Superior temporal gyrus (tissue), 1 donor: ENCODE data around the gene REPS2.
"Not testable (repeated sequence)": the region's sequence is repeated elsewhere in the genome, so short reads cannot be mapped to it uniquely, and the experiment has no call there.

Experiments
- DNase-seq: peaks from one replicate; pipeline ENCODE4 v3.0.0-alpha.2; 2016; ENCODE audit errors: extremely low spot score

Gene REPS2

DNA sequence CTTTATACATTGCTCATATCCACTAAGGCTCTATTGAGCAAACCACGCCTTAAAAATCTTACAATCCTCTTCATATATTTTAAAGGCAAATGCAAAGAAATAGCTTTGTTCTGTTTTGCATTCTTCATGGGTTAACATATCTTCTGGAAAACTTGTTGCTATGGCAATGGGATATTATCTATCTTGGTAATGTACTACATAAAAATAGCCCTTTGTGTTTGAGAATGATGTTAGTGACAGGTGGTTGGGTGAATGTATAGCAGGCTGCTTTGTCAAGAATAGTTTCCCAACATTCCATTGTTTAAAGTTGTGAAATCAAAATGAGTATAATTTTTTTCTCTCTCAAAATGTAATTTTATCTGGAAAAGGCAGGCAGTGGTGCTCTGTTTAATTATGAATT is 16.8 kb downstream of the REPS2 start:
- DNase-seq: no peak

- not testable (repeated sequence) for DNase-seq
These were observed 18.5 kb downstream of the REPS2 start for GRCh38 chrX:16964976-16965375.

DNA sequence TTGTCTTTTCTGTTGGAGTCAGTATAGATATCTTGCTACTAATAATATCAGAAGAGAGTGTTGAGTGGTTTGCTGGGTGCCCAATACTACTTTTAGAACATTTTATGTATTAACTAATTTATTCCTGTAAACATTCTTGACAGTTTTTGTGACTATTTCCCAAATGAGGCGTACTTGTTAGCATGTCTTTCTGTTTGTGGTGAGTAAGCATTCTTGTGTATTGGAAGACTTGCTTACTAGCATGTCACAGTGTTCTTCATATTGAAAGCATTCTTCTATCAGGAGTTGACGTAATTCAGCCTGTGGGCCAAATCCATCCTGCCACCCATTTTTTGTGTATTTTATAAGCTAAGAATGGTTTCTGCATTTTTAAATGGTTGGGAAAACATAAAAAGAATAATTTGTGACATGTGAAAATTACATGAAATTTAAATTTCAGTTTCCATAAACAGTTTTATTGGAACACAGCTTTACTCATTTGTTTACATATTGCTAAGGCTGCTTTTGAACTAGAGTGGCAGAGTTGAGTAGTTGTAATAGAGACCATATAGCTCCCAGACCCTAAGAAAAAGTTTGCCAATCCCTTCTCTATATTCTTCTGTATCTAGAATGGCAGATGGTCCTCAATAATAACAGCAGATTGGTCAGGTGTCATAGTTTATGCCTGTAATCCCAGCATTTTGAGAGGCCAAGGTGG is 20.4 kb downstream of the REPS2 start:
- peak; percentile 58 for DNase-seq

GRCh38 chrX:16968753-16969152 is 22.3 kb downstream of the REPS2 start:
- DNase-seq: not testable (repeated sequence)

DNA sequence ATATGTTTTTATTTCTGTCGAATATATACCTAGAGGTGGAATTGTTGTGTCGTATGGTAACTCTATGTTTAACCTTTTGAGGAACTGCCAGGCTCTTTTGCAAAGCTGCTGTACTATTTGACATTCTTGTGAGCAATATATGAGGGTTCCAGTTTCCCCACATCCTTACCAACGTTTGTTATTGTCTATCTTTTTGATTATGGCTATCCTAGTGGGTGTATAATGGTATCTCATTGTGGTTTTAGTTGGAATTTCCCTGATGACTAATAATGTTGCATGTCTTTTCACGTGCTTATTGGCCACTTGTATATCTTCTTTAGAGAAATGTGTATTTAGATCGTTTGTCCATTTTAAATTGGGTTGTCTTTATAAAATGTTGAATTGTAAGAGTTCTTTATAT is 24.5 kb downstream of the REPS2 start:
- no peak for DNase-seq

GRCh38 chrX:16971694-16972093 is 25.2 kb downstream of the REPS2 start:
- DNase-seq: no peak

DNA sequence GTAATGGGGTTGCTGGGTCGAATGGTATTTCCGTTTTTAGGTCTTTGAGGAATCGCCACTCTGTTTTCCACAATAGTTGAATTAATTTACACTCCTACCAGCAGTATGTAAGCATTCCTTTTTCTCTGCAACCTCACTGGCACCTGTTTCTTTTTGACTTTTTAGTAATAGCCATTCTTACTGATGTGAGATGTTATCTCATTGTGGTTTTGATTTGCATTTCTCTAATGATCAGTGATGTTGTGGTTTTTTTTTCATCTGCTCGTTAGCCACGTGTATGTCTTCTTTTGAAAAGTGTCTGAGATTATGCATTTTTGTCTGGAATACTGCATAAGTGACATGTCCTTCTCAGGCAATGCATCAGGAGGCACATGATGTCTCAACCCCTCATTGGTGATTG is 28.8 kb downstream of the REPS2 start:
- DNase-seq: no peak

GRCh38 chrX:16977771-16978170 is 31.3 kb downstream of the REPS2 start:
- DNase-seq: no peak

DNA sequence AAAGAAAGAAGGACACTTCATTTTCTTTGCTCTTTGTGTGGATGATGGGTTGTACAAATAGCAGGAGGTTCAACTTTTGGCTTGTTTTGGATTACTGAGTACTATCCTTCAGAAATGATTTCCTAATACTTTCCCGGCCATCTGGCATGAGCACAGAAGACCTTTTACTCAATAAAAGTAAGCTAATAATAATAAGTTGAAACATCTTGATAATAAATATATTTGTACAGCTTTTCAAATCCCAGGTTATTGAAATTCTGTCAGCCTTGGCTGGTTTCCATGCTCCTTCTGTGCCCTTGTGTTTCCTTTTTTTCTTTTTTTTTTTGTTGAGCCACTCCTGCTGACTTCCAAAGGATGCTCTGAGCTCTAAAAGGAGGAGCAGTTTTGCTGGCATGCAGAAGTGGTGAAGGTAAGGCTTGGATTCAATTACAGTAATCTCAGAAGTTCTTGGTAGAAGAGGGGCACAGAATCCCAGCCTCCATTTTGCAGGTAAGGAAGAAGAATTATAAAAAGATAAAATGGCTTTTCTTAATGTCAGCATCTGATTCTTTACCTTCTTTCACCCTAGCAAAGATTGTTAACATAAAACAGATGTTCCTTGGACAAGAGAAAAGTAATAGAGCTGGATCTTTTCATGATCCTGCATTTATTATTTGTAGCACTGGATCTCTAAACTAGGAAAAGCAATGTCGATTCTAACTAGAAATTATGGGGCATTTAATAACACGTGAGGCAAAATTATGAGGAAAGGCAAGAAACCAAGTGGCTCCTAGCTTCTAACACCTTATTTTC is 31.9 kb downstream of the REPS2 start:
- DNase-seq: no peak

GRCh38 chrX:16979226-16979625 is 32.8 kb downstream of the REPS2 start:
- DNase-seq: no peak

DNA sequence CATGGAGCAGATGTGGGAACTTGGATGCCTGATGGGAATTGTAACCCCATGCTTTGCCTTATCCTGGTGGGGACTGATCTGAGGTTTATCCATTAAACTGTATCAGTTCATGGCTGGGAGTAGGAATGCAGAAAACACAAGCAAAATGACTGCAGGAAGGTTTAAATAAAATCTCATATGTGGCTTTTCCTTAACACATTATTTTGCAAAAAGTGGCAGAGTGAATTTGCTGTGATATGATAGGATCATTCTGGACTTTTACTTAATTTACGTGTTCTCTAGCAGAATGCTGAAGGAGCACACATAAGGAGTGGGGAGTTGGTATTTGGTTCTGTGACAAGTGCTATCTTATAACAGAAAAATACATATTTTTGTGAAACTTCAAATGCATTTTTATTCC is 34.8 kb downstream of the REPS2 start:
- DNase-seq: no peak

DNA sequence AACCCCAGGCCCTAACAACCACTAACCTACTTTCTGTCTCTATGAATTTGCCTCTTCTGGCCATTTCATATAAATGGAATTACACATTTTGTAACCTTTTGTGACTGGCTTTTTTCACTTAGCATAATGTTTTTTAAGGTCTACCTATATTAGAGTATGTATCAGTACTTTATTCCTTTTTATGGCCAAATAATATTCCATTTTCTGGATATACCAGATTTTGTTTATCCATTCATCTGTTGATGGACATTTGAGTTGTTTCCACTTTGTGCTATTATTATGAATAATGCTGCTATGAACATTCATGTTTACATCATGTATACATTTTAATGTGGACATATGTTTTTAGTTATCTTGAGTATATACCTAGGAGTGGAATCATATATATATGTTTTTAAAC is 35.5 kb downstream of the REPS2 start:
- no peak for DNase-seq

GRCh38 chrX:16983051-16983450 is 36.6 kb downstream of the REPS2 start:
- DNase-seq: no peak

DNA sequence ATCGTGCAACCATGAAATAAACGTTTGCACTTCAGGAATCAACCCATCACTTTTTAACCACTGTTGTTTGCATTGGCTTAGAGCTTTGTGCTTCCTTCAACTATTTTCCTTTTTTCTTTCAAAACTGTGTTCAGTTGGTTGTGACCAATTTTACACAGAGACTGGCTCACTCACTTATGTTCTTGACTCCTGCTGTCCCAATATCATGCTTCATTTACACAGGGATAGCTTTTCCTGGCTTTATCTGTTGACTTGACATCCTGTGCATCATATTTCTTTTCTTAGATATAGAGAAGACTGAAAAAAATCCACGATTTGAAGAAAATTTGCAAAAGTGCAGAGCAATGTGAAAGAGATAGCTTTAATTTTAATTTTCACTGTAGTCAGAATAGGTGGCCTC is 38.8 kb downstream of the REPS2 start:
- DNase-seq: no peak

- DNase-seq: no peak
These were observed 39.7 kb downstream of the REPS2 start for GRCh38 chrX:16986169-16986568.

- DNase-seq: no peak
These were observed 43.3 kb downstream of the REPS2 start for GRCh38 chrX:16989750-16990149.

- DNase-seq: no peak
These were observed 44.4 kb downstream of the REPS2 start for GRCh38 chrX:16990839-16991238.

DNA sequence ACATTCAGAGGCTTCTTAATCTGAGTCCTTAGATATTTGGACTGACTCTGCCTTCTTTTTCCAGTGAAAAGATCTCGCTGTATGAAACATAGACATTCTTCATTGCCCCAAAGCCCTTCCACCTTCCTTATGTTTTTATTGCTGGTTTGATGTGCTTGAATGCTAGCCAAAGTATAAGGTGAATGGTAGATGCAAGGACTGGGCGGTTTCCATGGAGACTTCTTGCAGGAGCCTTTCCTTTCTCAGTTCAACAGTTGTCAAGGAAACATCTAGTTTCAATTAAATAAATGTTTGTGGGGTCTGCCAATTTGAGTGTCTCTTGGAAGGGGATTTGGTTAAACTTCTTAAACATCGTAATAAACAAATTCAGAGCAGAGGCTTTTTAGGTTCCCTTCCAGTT is 46.0 kb downstream of the REPS2 start:
- no peak for DNase-seq

DNA sequence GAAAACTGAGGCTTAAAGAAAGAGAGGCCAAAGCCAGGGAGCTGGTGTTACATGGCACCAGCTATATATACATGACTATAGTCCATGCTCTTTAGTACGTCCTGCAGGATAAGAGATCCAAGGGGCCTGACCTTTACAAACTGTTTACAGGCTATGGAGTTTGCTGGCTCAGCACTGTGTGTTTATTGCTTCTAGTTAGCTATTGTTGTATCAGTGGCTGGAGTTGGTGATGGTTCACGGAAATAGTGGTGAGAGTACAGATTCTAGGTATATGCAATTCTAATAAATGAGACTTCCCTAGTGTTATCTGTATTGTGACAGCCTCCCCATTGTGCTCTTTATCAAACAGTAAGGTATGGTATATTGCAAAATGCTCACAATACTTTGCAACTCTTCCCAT is 46.5 kb downstream of the REPS2 start:
- DNase-seq: no peak

DNA sequence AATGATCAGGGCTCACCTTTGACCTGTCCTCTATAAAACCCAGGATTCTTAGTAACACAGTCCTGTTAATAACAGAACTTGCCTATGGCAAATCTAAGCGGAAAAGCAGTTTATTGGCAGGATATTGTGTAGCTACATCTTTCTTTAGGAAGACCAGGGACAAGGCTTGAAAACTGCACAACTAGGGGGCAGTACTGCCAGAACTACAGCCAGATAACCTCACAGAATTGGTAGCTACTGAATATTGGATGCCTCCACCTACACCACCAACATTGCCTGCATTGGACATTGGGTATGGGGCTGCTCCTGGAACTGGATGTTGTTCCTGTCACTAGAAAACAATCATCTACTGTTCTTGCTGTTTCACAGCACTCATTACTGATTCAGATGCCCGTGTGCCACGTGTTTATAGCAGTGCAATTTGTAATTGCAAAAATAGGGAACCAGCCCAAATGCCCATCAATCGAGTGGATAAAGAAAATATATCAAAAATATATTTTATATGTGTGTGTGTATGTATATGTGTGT is 47.4 kb downstream of the REPS2 start:
- DNase-seq: peak; percentile 53

GRCh38 chrX:16994736-16995135 is 48.3 kb downstream of the REPS2 start:
- no peak for DNase-seq

GRCh38 chrX:16997313-16997712 is 50.9 kb downstream of the REPS2 start:
- DNase-seq: no peak

- no peak for DNase-seq
These were observed 52.8 kb downstream of the REPS2 start for GRCh38 chrX:16999275-16999674.
